Measurements from ENCODE around the gene NRCAM. TPM values are rescaled to one million over a fixed set of nuclear protein-coding genes. Genes with fewer than 3 reads are reported as not detected.

NRCAM gene
- total and polyA plus RNA-seq, 2 of the 13 experiments (the other 11 are each of a cell fraction or from before 2014, with no cell fraction given), result 0.31 to 0.33 TPM

GRCh38 chr7:108204281-108204796 is 251.9 kb downstream of the NRCAM start (continued):
- TF ChIP-seq CENPBD1 (CRISPR knock-in tag; IDR thresholded peaks at IDR 0.05; ENCODE audit: borderline replicate concordance, low read depth), result no peak

GRCh38 chr7:108203537-108203936 is 252.7 kb downstream of the NRCAM start:
- Histone ChIP-seq H3K9me3 (ENCODE audit: low read length) (no peaks in the 10 kb centered on the region), H3K4me1 (ENCODE audit: insufficient read depth, low read length) (peaks cover 2% of the 10 kb centered on the region; the same call in 1 of the 2 replicates), H3K36me3 (replicated peaks in 1 of 2; ENCODE audit: control insufficient read depth in 1 of 2, insufficient read depth in 2 of 2, low read length in 2 of 2) (no peaks in the 10 kb centered on the region), H3K27me3 (ENCODE audit: control insufficient read depth in 1 of 2, insufficient read depth in 2 of 2, low read length in 2 of 2) (no peaks in the 10 kb centered on the region), H3K4me3 (replicated peaks in 1 of 3; ENCODE audit: insufficient read depth in 1 of 3, low read depth in 2 of 3, low read length in 3 of 3) (no peak overlapping the region), H4K20me1 (ENCODE audit: insufficient read depth, low read length) (no peaks in the 10 kb centered on the region), H3K79me2 (ENCODE audit: insufficient read depth, low read length) (no peaks in the 10 kb centered on the region), H3K9ac (ENCODE audit: insufficient read depth, low read depth, low read length) (no peak overlapping the region), H2AFZ (ENCODE audit: low read length) (no peak overlapping the region), H3K27ac (ENCODE audit: extremely low read length, insufficient read depth, low read length) (no peak overlapping the region), H3K4me2 (ENCODE audit: low read depth, low read length) (no peak overlapping the region)
- DNase-seq (ENCODE audit: low spot score) (no peak), ATAC-seq (no peak), FAIRE-seq (no peak)
- POLR2A ChIA-PET, result no interaction called here
- CTCF ChIA-PET (ENCODE audit: low intra/inter-chr PET ratio, low total read pairs), result no interaction called here
- intact Hi-C loops (cut with micrococcal nuclease; ENCODE audit: unreplicated experiment), result no loop called here
- no TSS peak for BruUV-seq (replicated peaks)
- no peak for TF ChIP-seq PRMT3 (CRISPR knock-in tag; IDR thresholded peaks at IDR 0.05; ENCODE audit: borderline replicate concordance, low read depth)
- no peak for TF ChIP-seq HDAC2 (CRISPR knock-in tag; IDR thresholded peaks at IDR 0.05)
- TF ChIP-seq KDM2A (CRISPR knock-in tag; IDR thresholded peaks at IDR 0.05; ENCODE audit: borderline replicate concordance, low read depth), result no peak
- no peak for TF ChIP-seq ZNF747 (CRISPR knock-in tag; IDR thresholded peaks at IDR 0.05; ENCODE audit: borderline replicate concordance)
- TF ChIP-seq ZFP90 (CRISPR knock-in tag; IDR thresholded peaks at IDR 0.05; ENCODE audit: borderline replicate concordance), result no peak
- TF ChIP-seq ZNF790 (CRISPR knock-in tag; IDR thresholded peaks at IDR 0.05; ENCODE audit: borderline replicate concordance), result no peak
- no peak for TF ChIP-seq PAF1 (CRISPR knock-in tag; IDR thresholded peaks at IDR 0.05)
- TF ChIP-seq SRSF4 (IDR thresholded peaks at IDR 0.05; ENCODE audit: low read depth, low read length, poor library complexity, severe bottlenecking), result no peak
- no peak for TF ChIP-seq ZNF552 (CRISPR knock-in tag; IDR thresholded peaks at IDR 0.05; ENCODE audit: borderline replicate concordance)
- TF ChIP-seq ZNF441 (CRISPR knock-in tag; IDR thresholded peaks at IDR 0.05; ENCODE audit: borderline replicate concordance), result no peak
- no peak for TF ChIP-seq ZNF354B (CRISPR knock-in tag; IDR thresholded peaks at IDR 0.05)
- TF ChIP-seq CHCHD3 (CRISPR knock-in tag; IDR thresholded peaks at IDR 0.05), result no peak
- no peak for TF ChIP-seq TIGD3 (CRISPR knock-in tag; IDR thresholded peaks at IDR 0.05; ENCODE audit: borderline replicate concordance)
- TF ChIP-seq E2F2 (CRISPR knock-in tag; IDR thresholded peaks at IDR 0.05; ENCODE audit: borderline replicate concordance), result no peak
- TF ChIP-seq ZBTB8A (CRISPR knock-in tag; IDR thresholded peaks at IDR 0.05; ENCODE audit: borderline replicate concordance, low read depth), result no peak
- no peak for TF ChIP-seq ZNF121 (CRISPR knock-in tag; IDR thresholded peaks at IDR 0.05)
- TF ChIP-seq SPEN (CRISPR knock-in tag; IDR thresholded peaks at IDR 0.05; ENCODE audit: low read depth), result no peak
- TF ChIP-seq JUNB (CRISPR knock-in tag; IDR thresholded peaks at IDR 0.05; ENCODE audit: borderline replicate concordance), result no peak
- no peak for TF ChIP-seq PHF5A (CRISPR knock-in tag; IDR thresholded peaks at IDR 0.05; ENCODE audit: low read depth, unreplicated experiment)
- in situ Hi-C loops (cut with HindIII; ENCODE audit: extremely low pct_ligation_motif_present, low pct_unique_long_range_greater_than_20kb), result no loop called here
- WGBS (ENCODE audit: low lambda C conversion rate), result 34% methylated on average over 3 of the region's 5 CpGs

Measured in HepG2 (cell line).